Skin of body (tissue), 2 donors: Measurements from ENCODE around the gene EXOC4. TPM values are rescaled to one million over a fixed set of nuclear protein-coding genes. Genes with fewer than 3 reads are reported as not detected.

Experiments used
- DNase-seq: peaks from one replicate; lab custom pipeline; 2025; lab: John Stamatoyannopoulos, UW
- total RNA-seq: library from RNA; depleted of rRNA; stranded (reverse); fragments of >200 nt; gene quantifications from one replicate; pipeline ENCODE4 v1.2.3, GENCODE V29; 2014

Gene EXOC4
- total RNA-seq, 1 donor from 2014 or later: 96.4 TPM

DNA sequence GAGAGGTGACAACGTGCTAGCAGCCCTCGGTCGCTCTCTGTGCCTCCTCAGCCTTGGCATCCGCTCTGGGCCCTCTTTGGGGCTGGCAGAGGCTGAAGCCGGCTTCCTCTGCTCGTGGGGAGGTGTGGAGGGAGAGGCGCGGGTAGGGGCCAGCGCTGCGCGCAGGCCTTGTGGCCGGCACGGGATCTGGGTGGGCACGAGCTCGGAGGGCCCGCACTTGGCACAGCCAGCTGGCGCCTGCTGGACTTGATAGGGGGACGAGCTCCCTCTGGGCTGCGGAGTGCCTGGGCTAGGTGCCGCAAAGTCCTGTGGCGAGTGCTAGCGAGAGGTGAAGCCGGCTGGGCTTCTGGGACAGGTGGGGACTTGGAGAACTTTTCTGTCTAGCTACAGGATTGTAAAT lies 170.7 kb downstream of the EXOC4 start:
- DNase-seq: no peak

DNA sequence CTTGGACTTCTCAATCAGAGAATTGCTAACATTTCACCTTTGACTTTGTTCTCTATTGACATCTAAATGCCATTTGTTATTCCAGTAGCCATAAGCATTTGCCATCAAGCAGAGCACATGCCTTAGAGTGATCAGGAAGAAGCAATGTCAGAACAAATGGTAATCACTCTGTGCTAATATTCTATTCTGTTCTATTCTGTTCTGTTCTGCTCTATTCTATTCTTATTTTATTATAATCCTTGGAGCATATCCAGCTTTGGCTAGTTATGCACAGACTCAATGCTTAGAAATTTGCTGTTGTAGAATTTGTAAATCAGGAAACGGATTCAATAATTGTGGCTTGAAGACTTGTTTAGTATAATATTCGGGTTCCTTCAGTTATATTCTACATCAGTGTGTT lies 175.4 kb downstream of the EXOC4 start:
- no peak for DNase-seq

DNA sequence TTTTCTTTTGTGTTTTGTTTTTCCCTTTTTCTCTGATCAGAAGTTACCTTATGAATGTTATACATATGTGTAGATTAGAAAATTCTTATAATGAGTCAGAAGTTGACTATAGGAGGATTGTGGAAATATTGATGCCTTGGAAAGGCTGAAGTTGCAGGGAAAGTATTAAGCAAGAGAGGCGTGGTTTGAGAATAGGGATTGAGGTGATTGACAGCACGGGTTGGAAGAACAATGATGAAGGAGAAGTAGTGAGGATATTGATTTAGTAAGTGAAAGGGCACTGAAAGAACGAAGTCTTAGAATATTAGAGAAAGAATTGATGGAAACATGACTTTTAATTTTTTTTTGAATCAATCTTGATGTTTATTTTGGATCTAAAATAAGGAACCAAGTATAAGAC lies 176.0 kb downstream of the EXOC4 start:
- no peak for DNase-seq

DNA sequence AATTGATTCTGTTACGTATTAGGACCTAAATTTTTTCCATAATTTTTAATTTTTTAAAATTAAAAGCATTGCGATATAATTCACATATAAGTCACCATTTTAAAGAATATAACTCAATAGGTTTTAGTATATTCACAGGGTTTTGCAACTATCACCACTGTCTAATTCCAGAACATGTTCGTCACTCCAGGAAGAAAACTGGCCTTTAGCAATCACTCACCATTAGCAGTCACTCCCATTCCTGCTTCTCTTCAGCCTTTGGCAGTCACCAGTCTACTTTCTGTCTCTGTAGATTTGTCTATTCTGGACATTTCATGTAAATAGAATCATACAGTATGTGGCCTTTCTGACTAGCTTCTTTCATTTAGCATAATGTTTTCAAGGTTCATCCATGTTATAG lies 176.5 kb downstream of the EXOC4 start:
- DNase-seq: no peak

DNA sequence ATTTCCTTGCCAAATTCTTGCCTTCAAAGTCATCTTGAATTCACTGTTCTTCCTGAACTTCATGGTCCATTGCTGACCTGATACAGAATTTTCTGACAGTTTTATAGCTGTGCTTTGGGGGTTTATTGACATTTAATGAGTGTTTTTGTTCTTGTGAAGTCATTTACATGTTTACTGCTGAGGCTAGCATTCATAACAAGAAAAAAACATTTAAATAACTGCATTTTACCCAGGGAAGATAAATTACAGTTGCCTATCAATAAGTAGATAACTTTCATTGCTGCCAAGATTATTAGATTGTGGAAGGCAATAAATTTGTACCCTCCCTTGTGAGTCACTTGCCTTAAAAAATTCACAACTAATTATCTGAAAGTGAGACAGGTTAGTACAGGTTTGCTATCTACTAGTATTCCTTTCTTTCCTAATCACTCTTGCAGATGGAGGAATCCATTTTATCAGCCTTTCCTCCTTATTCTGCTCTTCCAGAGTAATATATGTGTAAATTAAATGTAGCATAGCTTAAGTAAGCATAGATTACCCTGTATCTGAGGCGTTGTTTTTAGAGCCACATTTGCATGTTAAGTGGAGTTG lies 178.4 kb downstream of the EXOC4 start:
- no peak for DNase-seq

DNA sequence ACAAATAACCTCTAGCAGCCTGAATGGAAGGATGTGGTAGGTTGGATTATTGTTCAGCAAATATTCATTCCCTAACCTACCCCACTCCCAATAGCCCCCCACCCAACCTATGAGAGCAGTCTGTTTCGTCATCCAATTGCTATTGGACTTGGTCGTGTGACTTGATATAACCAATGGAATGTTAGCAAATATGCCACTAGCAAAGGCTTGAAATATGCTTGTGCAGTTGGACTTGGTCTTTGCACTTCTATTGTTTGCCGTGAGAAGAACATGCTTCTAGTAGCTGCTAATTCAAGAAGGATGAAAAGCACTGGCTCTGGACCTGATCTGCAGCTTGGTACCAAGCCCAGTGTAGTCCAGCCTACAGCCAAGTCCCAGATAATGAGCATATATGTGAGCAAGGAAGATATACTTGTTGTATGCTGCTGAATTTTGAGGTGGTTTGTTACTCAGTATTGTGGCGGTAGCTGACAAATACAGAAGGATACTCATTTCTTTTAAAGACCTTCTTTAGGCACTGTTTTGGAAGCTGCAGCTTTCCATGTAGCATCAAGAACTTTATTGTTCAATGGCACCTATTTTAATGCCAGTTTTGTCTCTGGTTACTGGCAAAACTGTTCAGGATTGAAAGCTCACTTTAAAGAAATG lies 180.4 kb downstream of the EXOC4 start:
- no peak for DNase-seq

DNA sequence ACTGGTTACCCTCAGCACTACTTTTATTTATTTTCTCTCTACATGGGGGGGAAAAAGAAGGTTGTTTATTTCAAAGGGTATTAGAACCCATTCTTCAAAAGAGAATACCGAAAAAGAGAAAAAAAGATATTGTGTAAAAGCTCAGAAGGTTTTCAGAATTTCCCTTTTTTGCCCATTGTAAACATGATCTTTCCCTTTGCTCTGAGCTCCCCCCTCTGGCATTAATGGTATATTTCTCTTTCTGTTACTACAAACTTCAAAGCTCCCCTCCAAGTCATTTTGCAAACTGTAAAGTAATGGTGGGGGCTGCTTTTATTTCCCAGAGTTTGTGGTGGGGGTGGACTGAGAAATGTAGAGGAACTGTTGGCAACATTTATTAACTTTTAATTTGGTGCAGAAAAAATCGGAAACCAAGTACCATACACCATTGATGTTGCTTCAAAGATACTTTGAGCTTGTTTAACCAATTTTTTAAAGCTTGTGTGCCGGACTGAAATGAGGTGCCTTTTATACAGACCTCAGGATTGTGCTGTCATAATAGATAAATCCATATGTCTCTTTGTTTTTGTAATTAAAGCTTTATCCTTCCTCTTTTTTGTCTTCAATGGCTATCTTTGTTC lies 181.5 kb downstream of the EXOC4 start:
- peak; percentile 2 for DNase-seq

DNA sequence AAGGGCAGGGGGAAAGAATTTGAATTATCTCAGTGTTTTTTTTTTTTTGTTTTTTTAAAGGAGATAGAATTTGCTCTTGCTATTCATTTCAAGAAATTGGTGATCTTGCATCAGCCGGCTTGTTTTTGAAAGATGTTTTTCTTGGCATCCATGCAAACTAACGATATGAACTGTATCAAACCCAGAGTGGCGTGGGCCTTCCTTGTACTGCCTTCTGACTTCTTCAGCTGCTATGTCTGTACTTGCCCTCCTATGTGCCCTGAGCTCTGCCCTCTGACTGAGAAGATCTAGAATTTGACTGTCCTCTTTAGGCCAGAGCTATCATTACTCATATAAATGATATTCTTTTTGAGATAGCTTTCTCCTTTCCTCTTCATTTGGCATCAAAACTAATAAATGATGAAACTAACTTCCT lies 183.1 kb downstream of the EXOC4 start:
- no peak for DNase-seq

DNA sequence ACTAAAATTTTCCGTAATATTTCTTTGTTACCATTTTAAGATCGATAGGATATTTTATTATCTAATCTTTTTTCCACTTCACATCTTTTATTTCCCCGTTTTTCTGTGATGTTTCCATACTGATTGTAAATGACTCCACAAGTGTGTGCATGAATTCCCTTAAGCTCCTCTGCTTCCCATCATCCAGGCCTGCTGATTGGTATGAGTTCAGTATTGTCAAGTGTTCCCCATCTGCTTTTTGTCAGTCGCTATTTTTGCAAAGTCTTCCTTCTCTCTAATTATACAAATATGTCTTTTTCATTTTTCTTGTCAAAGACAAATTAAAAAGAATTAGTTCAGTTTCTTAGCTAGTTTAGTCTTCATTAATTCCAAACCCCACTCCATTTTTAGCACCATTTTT lies 184.7 kb downstream of the EXOC4 start:
- peak; percentile 75 for DNase-seq

DNA sequence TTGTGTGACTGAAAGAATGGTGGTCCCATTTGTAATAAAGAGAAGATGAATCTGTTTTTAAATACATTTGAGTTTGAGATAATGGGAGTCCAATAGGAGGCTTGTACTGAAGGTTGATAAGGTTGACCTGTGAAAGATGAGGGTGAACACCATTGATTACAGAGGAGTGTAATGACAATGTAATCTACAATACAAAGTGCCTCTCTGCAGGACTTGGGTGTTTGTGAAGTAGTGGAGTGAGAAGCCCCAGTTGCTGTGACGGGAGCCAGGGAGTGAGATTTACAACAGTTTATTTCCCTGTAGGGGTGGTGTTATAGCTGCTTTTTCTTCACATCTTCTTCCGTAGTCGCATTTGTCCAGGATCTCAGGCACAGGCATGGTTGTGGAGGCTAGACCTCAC lies 189.9 kb downstream of the EXOC4 start:
- no peak for DNase-seq

DNA sequence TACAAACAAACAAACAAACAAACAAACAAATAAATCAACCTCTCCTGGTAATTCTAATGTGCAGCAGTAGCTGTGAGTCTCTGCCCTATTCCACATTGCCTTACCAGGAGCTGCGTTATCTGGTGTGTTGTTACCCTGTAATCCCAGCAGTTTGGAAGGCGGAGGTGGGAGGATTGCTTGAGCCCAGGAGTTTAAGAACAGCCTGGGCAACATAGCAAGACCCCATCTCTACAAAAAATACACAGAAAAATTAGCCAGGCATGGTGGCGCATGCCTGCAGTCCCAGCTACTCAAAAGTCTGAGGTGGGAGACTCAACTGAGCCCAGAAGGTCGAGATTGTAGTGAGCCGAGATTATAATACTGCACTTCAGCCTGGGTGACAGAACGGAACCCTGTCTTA lies 192.7 kb downstream of the EXOC4 start:
- no peak for DNase-seq

DNA sequence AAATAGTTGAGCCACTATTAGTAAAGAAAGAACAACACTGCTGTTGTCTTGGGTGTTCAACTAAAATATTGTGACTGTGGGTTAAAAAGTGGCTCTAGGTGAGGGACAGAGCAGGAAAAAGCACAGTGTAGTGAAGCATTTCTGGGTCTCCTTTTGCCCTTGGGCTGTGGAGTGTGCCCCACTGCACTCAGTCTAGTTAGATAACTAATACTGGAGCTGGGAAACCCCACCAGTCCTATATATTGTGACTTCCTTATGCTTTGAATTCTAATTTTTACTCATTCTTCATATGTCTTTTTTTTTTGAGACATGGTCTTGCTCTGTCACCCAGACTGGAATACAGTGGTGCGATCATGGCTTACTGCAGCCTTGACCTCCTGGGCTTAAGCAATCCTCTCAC lies 195.1 kb downstream of the EXOC4 start:
- DNase-seq: no peak

DNA sequence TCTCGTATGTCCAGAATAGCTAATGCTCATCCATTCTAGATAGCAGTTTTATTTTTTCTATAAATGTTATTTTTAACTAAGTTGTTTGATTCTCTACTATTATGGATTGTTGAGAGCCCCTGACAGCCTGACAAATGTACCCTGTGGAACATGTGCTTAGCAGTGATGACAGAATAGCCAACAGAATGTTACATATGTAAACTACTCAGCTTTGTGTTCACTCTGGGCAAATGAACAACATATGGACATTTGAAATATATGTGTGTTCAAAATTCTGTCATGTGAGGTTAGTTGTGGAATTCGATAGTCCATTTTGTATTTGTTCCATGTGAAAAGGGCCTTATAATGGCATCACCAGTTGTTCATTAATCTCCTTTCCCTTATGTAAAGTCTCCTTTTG lies 199.7 kb downstream of the EXOC4 start:
- peak; percentile 46 for DNase-seq

DNA sequence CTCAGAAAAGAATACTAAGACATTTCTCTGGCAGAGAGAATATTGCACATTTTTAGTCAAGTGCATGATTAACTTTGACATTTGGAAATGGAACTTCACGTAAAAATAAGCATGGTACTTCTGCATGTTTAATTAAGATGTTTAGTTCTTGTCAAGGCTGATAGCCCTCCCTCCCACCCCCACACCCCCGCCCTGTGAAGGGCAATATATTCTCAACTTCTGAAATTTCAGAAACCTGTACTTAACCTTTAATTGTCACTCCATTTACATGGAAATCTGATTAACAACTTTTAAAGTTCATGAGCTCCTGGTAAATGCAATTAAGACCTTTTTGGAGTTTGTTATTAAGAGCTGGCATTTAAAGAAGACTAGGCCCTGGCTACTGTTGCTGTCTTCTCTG lies 205.8 kb downstream of the EXOC4 start:
- DNase-seq: no peak

DNA sequence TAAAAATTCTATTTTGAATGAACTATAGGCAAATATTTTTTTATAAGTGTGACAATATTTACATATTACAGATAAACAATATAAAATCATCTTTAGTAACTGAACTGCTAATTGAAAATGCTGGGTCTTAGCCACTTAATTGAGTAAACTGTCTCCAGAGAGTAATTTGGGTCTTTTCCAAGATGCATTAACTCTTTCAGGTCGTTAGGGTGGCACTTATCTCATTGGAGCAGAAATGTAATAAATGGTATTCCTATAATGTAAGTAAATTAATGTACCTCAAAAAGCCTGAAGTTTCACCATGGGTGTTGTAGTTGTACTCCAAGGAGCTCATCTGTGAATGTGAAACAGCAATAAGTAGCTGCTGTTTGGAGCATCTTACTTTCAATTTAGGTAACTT lies 208.5 kb downstream of the EXOC4 start:
- DNase-seq: no peak

DNA sequence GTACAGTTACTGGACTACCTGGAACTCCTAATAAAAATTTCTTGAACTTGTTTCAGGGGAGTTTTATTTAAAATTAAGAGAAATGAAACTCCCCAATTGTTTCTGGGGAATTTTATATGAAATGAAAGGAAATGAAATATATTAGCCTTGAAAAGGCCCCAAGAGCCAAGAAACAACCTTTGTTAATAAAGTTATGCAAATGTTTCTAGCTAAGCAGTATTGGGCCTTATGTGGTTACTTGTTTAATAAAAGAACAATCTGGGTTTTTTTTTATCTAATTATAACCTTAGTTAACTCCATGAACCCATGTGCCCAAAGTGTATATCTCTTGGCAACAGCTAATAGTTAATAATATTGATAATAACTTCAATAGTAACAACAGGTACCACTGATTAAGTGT lies 222.8 kb downstream of the EXOC4 start:
- no peak for DNase-seq

DNA sequence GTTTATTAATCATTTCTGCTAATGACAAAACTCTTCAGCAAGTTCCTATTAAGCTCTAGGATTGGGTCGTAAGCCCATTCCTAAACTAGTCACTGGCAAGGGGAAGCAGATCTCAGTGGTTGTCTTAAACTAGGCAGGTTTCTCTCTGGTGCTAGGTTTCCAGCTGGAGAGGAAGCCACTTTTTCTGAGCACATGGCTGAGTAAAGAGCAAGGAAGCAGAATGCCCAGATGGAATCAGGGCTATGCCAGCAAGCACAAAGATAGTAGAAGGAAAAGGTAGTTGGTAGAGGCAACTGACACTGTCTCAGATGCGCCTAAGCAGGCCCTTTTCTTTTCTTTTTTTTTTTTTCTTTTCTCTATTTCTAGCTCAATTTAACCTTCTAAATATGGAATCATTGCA lies 224.9 kb downstream of the EXOC4 start:
- DNase-seq: no peak

DNA sequence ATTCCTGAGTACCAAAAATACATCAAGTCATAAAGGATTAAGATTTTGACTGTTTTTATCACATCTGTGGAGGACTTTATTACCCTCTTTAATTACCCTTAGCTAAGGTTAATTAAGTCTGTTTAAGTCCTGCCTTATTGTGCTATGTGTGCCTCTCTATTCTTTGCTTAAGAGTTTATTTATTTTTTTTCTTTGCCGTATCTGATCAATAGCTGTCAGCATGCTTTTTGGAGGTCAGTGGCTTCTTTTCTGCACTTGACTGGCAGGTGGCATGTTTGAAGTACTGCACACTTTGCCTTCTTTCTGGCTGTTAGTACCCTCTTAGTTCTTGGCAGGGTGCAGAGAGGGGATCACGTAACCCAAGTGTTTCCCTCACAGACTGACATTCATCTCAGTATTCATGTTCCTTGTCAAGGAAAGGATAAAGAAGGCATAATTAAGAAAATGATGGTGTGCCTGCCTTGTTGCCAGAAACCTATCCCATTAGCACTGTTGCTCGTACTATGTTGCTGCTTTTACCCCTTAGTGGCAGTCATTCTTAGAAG lies 225.8 kb downstream of the EXOC4 start:
- DNase-seq: no peak

DNA sequence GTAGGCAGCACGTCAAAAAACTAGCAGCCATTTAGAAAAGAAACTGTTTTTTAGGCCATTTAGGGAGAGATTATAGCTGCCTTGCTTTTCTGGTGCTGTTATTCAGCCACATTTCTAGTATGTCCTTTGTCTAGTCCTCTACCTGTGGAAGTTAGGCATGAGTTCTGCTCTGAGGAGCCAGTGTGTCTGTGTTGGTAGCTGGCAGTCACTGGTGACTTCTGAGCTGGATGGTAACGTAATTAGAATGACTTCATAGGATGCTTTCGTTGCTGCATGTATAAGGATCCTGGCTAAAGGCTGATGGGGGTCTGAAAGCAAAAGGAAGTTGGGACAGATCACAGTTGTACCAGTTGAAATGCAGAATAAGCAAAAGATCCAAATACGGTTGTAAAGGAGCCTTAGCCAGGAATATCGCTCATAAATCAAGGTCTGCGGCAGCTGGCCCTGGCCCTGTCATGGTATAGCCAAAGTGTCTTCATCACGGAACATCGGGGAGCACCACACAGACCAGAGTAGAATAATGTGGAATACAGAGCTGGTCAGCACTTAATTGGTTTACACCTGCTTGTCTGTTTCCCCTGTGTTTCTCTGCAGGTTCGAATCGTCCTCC lies 226.7 kb downstream of the EXOC4 start:
- no peak for DNase-seq

DNA sequence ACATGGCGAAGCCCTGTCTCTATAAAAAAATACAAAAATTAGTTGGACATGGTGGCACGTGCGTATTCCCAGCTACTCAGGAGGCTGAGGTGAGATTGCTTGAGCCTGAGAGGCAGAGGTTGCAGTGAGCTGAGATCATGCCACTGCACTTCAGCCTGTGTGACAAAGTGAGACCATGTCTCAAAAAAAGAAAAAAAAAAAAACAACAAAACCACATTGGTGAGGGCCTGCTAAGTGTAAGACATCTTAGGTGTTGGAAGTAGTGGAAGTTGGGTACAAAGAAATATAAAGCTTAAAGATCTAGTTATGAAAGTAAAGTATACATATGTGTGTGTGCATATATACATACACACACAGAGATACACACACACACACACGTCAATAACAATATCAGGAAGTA lies 228.0 kb downstream of the EXOC4 start:
- no peak for DNase-seq

DNA sequence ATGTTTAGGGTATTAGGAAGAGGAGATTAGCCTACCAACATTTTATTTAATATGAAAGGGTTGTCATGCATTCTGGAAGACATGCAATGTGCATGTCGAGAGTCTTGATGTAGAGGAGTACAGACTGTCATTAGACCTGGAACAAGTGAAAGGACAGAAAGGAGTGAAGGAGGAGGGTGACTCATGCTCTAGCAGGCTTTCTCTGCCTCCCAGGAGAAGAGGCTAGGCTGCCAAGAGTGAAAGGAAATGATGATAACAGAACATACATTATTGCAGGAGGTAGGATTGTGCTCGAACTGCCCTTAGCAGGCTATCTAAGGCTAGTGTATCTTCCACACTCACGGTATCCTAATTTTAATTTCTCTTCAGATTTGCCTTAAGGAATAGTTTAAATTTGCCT lies 228.8 kb downstream of the EXOC4 start:
- DNase-seq: no peak

DNA sequence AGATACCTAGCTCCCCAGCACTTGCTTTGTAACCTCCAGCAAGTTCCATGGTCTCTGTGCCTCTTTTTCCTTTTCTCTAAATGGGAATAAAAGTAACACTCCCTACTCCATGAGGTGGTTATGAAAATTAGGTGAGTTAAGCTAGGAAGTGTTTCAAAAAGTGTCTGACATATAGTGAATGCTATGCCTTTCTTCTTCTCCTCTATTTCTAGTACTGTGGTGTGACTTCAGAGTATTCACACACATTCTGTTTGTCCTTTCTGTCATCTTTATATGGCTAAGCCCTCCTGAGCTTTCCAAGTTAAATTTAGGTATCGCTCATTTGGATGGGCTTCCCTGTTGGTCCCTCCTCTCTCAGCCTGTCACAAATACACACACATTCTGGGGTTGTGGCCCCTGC lies 229.7 kb downstream of the EXOC4 start:
- no peak for DNase-seq

DNA sequence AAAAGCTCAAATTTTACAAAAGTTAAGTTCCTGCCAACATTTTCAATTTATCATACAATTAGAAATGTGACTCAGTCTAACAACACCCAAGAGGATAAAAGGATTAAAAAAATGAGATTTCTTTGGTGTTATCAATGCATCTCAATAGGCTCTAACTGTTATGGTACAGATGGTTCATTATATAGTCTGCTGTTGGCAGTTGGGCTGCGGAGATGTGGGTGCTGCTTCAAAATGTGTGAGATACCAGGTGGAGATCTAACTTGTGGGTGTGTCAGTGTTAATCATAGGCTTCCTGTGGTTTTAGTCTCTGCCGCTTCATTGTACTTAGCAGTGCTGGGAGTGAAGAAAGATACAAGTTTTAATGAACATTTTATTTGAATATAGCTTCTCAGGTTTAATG lies 231.2 kb downstream of the EXOC4 start:
- no peak for DNase-seq
